Endothelial cell of umbilical vein (primary cell): Measurements from ENCODE around the gene POLR2C. TPM values are rescaled to one million over a fixed set of nuclear protein-coding genes. Genes with fewer than 3 reads are reported as not detected.

Experiments
- BruUV-seq: library from RNA; stranded (reverse); fragments of 400-500 nt; replicated peaks from 2 replicates; lab custom pipeline; 2021; lab: Mats Ljungman, UMichigan
- CTCF ChIA-PET: fragments of 300-600, 350-600 bp; sonication (Branson Sonifier 250); formaldehyde crosslinking; loops from one replicate; lab custom pipeline; 2021; ENCODE audit warnings: antibody characterized with exemption, inconsistent platforms; lab: Charles Lee
- POLR2A ChIA-PET: fragments of 300-600, 350-600 bp; sonication (Branson Sonifier 250); formaldehyde crosslinking; loops from one replicate; lab custom pipeline; 2021; ENCODE audit warnings: antibody characterized with exemption, inconsistent platforms; lab: Charles Lee
- DNase-seq: peaks from one replicate; pipeline ENCODE4 v3.0.0-alpha.2; 2011; ENCODE audit warnings: low read depth, low spot score
- FAIRE-seq: peaks from 2 replicates; lab custom pipeline; 2011; peaks lifted over from hg19 to GRCh38; lab: Jason Lieb, UNC
- H2AFZ ChIP-seq: 2 replicates; pipeline ENCODE4 v1.6.0; 2012; ENCODE audit warnings: low read depth, low read length, control low read depth, inconsistent platforms
- H3K27ac ChIP-seq: 2 replicates; pipeline ENCODE4 v1.5.1; 2011; ENCODE audit warnings: low read depth, mild to moderate bottlenecking, control low read depth, low read length, moderate library complexity; ENCODE audit not compliant: insufficient read depth
- H3K27me3 ChIP-seq, 2 experiments: 2 replicates each; pipeline versions ENCODE4 v1.6.0 to v1.6.1; 2011; ENCODE audit warnings: low read length in 2 of 2, mixed read lengths in 1 of 2; ENCODE audit not compliant: control insufficient read depth in 2 of 2, insufficient read depth in 2 of 2
- H3K36me3 ChIP-seq, 2 experiments: 2 replicates in 1 of 2; 3 replicates in 1 of 2; pipeline ENCODE4 v1.5.1; 2011; ENCODE audit warnings: low read length in 2 of 2, mild to moderate bottlenecking in 1 of 2, moderate library complexity in 1 of 2; ENCODE audit not compliant: control insufficient read depth in 2 of 2, insufficient read depth in 2 of 2; ENCODE audit errors: extremely low read depth in 1 of 2
- H3K4me1 ChIP-seq: 3 replicates; pipeline ENCODE4 v1.5.1; 2011; ENCODE audit warnings: mild to moderate bottlenecking, low read length; ENCODE audit not compliant: control insufficient read depth, insufficient read depth; ENCODE audit errors: extremely low read depth
- H3K4me2 ChIP-seq: 2 replicates; pipeline ENCODE4 v1.6.1; 2011; ENCODE audit warnings: low read length, control low read depth, mixed read lengths; ENCODE audit not compliant: insufficient read depth
- H3K4me3 ChIP-seq, 3 experiments: fragments of 200-600 bp in 1 of 3; sonication (generic), shearing (Covaris generic) in 1 of 3; replicated peaks in 1 of 3; 2 replicates each; pipeline ENCODE4 v1.5.1; 2011 to 2016; ENCODE audit warnings: control low read depth in 3 of 3, low read length in 3 of 3, mild to moderate bottlenecking in 2 of 3, inconsistent platforms in 1 of 3, low read depth in 1 of 3, moderate library complexity in 1 of 3; ENCODE audit not compliant: insufficient read depth in 1 of 3
- H3K79me2 ChIP-seq: 2 replicates; pipeline ENCODE4 v1.6.0; 2012; ENCODE audit warnings: low read length, inconsistent platforms; ENCODE audit not compliant: control insufficient read depth, insufficient read depth
- H3K9ac ChIP-seq: replicated peaks from 2 replicates; pipeline ENCODE3; 2011; ENCODE audit warnings: low read length, control low read depth; ENCODE audit not compliant: insufficient read depth; ENCODE audit errors: extremely low read depth
- H3K9me1 ChIP-seq: replicated peaks from 3 replicates; pipeline ENCODE4 v1.6.0; 2011; ENCODE audit warnings: mild to moderate bottlenecking, low read length; ENCODE audit not compliant: control insufficient read depth, insufficient read depth; ENCODE audit errors: extremely low read depth
- H3K9me3 ChIP-seq: replicated peaks from 2 replicates; pipeline ENCODE4 v1.5.1; 2012; ENCODE audit warnings: low read length, inconsistent platforms; ENCODE audit not compliant: control insufficient read depth, insufficient read depth
- H4K20me1 ChIP-seq: replicated peaks from 2 replicates; pipeline ENCODE3; 2011; ENCODE audit warnings: mild to moderate bottlenecking, low read length; ENCODE audit not compliant: control insufficient read depth, insufficient read depth; ENCODE audit errors: extremely low read depth
- EZH2 ChIP-seq: IDR thresholded peaks from 2 replicates; pipeline ENCODE4 v1.6.1; 2012; ENCODE audit warnings: borderline replicate concordance, low read depth, mild to moderate bottlenecking, moderate library complexity, low read length, inconsistent platforms; ENCODE audit not compliant: severe bottlenecking
- FOS ChIP-seq: IDR thresholded peaks from 2 replicates; pipeline ENCODE4 v1.6.1; 2011; ENCODE audit warnings: mild to moderate bottlenecking, low read length, moderate library complexity, borderline replicate concordance; ENCODE audit not compliant: insufficient read depth
- GATA2 ChIP-seq: IDR thresholded peaks from 2 replicates; pipeline ENCODE4 v1.7.0; 2011; ENCODE audit warnings: low read depth, mild to moderate bottlenecking, moderate library complexity, mixed read lengths, low read length; ENCODE audit not compliant: insufficient read length, insufficient read depth
- JUN ChIP-seq: IDR thresholded peaks from 2 replicates; pipeline ENCODE4 v1.6.1; 2011; ENCODE audit warnings: borderline replicate concordance, low read depth; ENCODE audit not compliant: insufficient read length, insufficient read depth
- MYC ChIP-seq: IDR thresholded peaks from one replicate; pipeline ENCODE4 v1.6.1; 2011; ENCODE audit warnings: mild to moderate bottlenecking, low read depth, low read length
- POLR2A ChIP-seq: IDR thresholded peaks from 2 replicates; pipeline ENCODE4 v1.6.1; 2012; ENCODE audit warnings: low read depth, mild to moderate bottlenecking, control low read depth, low read length
- POLR2AphosphoS5 ChIP-seq: IDR thresholded peaks from 2 replicates; pipeline ENCODE4 v1.6.1; 2012; ENCODE audit warnings: low read depth, mild to moderate bottlenecking, control low read depth, low read length, moderate library complexity; ENCODE audit not compliant: insufficient read depth
- dilution Hi-C: fragments of 300-500 bp; cut with MboI; formaldehyde crosslinking; loops from one replicate; pipeline ENCODE4 v1.15.0; 2019; ENCODE audit warnings: low sequenced_read_pairs; ENCODE audit not compliant: extremely low pct_ligation_motif_present
- intact Hi-C: fragments of 100-400 bp; cut with micrococcal nuclease; formaldehyde crosslinking; loops from one replicate; pipeline ENCODE4 v1.10.0; 2022
- polyA plus RNA-seq, 4 experiments: library from polyadenylated mRNA; depleted of rRNA in 3 of 4; stranded (reverse) in 3 of 4; unstranded in 1 of 4; fragments of >200 nt; gene quantifications; 2 replicates each; pipeline versions ENCODE4 v1.2.1 to v1.2.3, GENCODE V29; 2011 to 2012; ENCODE audit warnings: missing spikeins in 1 of 4
- total RNA-seq: library from RNA; stranded (reverse); gene quantifications from 2 replicates; pipeline ENCODE4 v1.2.3, GENCODE V29; 2021
- TF ChIP-seq, protein P1 (sequence below), 2 donors: IDR thresholded peaks; 1 replicate in 1 of 2; 2 replicates in 1 of 2; pipeline ENCODE4 v1.5.1; 2011; ENCODE audit warnings: low read length in 2 of 2, mild to moderate bottlenecking in 2 of 2, moderate library complexity in 2 of 2, control low read depth in 1 of 2, inconsistent platforms in 1 of 2, low read depth in 1 of 2; ENCODE audit not compliant: insufficient read depth in 1 of 2; ENCODE audit errors: extremely low read depth in 1 of 2
- TF ChIP-seq, protein P2 (sequence below): IDR thresholded peaks from 2 replicates; pipeline ENCODE4 v1.6.1; 2011; ENCODE audit not compliant: insufficient read depth, insufficient read length

POLR2C gene
- total and polyA plus RNA-seq, 2 donors (not counting 3 experiments of a cell fraction or from before 2014, with no cell fraction given): 65.2 to 129 TPM

- FAIRE-seq (no peak), DNase-seq (no peak)
- H3K36me3 ChIP-seq: peaks cover 13 to 61% of the 10 kb centered on the region in 2 experiments
- ChIA-PET CTCF (no interaction called here), POLR2A (no interaction called here)
- no peaks in the 10 kb centered on the region for H3K9me3 ChIP-seq
- no peak overlapping the region for H3K4me2 ChIP-seq
- TF ChIP-seq, protein P1, sequence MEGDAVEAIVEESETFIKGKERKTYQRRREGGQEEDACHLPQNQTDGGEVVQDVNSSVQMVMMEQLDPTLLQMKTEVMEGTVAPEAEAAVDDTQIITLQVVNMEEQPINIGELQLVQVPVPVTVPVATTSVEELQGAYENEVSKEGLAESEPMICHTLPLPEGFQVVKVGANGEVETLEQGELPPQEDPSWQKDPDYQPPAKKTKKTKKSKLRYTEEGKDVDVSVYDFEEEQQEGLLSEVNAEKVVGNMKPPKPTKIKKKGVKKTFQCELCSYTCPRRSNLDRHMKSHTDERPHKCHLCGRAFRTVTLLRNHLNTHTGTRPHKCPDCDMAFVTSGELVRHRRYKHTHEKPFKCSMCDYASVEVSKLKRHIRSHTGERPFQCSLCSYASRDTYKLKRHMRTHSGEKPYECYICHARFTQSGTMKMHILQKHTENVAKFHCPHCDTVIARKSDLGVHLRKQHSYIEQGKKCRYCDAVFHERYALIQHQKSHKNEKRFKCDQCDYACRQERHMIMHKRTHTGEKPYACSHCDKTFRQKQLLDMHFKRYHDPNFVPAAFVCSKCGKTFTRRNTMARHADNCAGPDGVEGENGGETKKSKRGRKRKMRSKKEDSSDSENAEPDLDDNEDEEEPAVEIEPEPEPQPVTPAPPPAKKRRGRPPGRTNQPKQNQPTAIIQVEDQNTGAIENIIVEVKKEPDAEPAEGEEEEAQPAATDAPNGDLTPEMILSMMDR (IDR thresholded peaks at IDR 0.05; ENCODE audit: extremely low read depth in 1 of 2, insufficient read depth in 1 of 2, low read depth in 1 of 2, low read length in 2 of 2): no peak
- TF ChIP-seq GATA2 (no peak), POLR2A (no peak), FOS (no peak), EZH2 (no peak), MYC (no peak), POLR2AphosphoS5 (no peak), JUN (no peak)
- TF ChIP-seq, protein P2, sequence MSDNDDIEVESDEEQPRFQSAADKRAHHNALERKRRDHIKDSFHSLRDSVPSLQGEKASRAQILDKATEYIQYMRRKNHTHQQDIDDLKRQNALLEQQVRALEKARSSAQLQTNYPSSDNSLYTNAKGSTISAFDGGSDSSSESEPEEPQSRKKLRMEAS: no peak
- peaks cover 5% of the 10 kb centered on the region for H3K4me1 ChIP-seq
- H3K4me3 ChIP-seq: no peak overlapping the region
- no peaks in the 10 kb centered on the region for H4K20me1 ChIP-seq
- peaks cover 5% of the 10 kb centered on the region for H3K79me2 ChIP-seq
- intact Hi-C loops: no loop called here
- no TSS peak for BruUV-seq
- dilution Hi-C loops: no loop called here
- H3K27ac ChIP-seq: no peak overlapping the region
- H3K27me3 ChIP-seq: no peaks in the 10 kb centered on the region
- H2AFZ ChIP-seq: no peak overlapping the region
- no peak overlapping the region for H3K9ac ChIP-seq
- H3K9me1 ChIP-seq: no peaks in the 10 kb centered on the region
Measured at GRCh38 chr16:57469046-57469445, 6.6 kb downstream of the POLR2C start.
